H1 (cell line): ENCODE measurements around the gene C1GALT1. TPM values are rescaled to one million over a fixed set of nuclear protein-coding genes. Genes with fewer than 3 reads are reported as not detected.

Experiments
- CTCF ChIA-PET: fragments of 300-600 bp; sonication (Branson Sonifier 250); formaldehyde crosslinking; loops from one replicate; lab custom pipeline; 2021; ENCODE audit not compliant: partially characterized antibody; lab: Charles Lee
- POLR2A ChIA-PET: fragments of 300-600 bp; sonication (Branson Sonifier 250); formaldehyde crosslinking; loops from one replicate; lab custom pipeline; 2021; ENCODE audit warnings: inconsistent platforms; ENCODE audit not compliant: partially characterized antibody; lab: Charles Lee
- DNase-seq, 2 experiments: peaks; one replicate each; pipeline versions ENCODE4 v3.0.0 to v3.0.0-alpha.2; 2010 to 2022; ENCODE audit warnings: low spot score in 2 of 2, low read depth in 1 of 2, mixed read lengths in 1 of 2
- FAIRE-seq: peaks from 2 replicates; lab custom pipeline; 2011; peaks lifted over from hg19 to GRCh38; lab: Jason Lieb, UNC
- H2AFZ ChIP-seq: 2 replicates; pipeline ENCODE4 v1.8.1; 2012; ENCODE audit warnings: low read length, inconsistent platforms
- H2AK5ac ChIP-seq: 2 replicates; pipeline ENCODE4 v1.6.1; 2013; ENCODE audit warnings: low read depth, low read length
- H2BK120ac ChIP-seq: replicated peaks from 2 replicates; pipeline ENCODE3; 2013; ENCODE audit warnings: low read depth, low read length, inconsistent platforms
- H2BK12ac ChIP-seq: 2 replicates; pipeline ENCODE4 v1.6.1; 2013; ENCODE audit warnings: low read depth, low read length
- H2BK15ac ChIP-seq: 2 replicates; pipeline ENCODE4 v1.6.1; 2013; ENCODE audit warnings: low read length
- H2BK20ac ChIP-seq: 2 replicates; pipeline ENCODE4 v1.6.1; 2013; ENCODE audit warnings: low read length
- H2BK5ac ChIP-seq: 2 replicates; pipeline ENCODE4 v1.6.1; 2013; ENCODE audit warnings: low read depth, low read length
- H3K14ac ChIP-seq: 2 replicates; pipeline ENCODE4 v1.6.1; 2013; ENCODE audit warnings: inconsistent platforms; ENCODE audit not compliant: insufficient read length
- H3K18ac ChIP-seq: 2 replicates; pipeline ENCODE4 v1.6.1; 2013; ENCODE audit warnings: low read length; ENCODE audit errors: extremely low read depth
- H3K23ac ChIP-seq: 2 replicates; pipeline ENCODE4 v1.6.1; 2013; ENCODE audit warnings: inconsistent platforms; ENCODE audit not compliant: insufficient read length
- H3K23me2 ChIP-seq: 2 replicates; pipeline ENCODE4 v1.6.1; 2013; ENCODE audit warnings: low read depth, low read length
- H3K27ac ChIP-seq: 2 replicates; pipeline ENCODE4 v1.6.1; 2011; ENCODE audit warnings: low read depth, low read length, inconsistent platforms
- H3K27me3 ChIP-seq, 4 experiments: replicated peaks in 1 of 4; 1 replicate in 1 of 4; 2 replicates in 3 of 4; pipeline versions ENCODE4 v1.6.1 to v1.8.1; 2011 to 2013; ENCODE audit warnings: low read length in 3 of 4, mild to moderate bottlenecking in 3 of 4, inconsistent platforms in 2 of 4, mixed read lengths in 2 of 4, moderate library complexity in 1 of 4; ENCODE audit not compliant: control insufficient read depth in 3 of 4, insufficient read depth in 3 of 4; ENCODE audit errors: extremely low read depth in 1 of 4
- H3K36me3 ChIP-seq, 4 experiments: 2 replicates each; pipeline versions ENCODE4 v1.6.1 to v1.8.1; 2011 to 2013; ENCODE audit warnings: mild to moderate bottlenecking in 4 of 4, low read length in 3 of 4, moderate library complexity in 2 of 4, control low read depth in 1 of 4, inconsistent platforms in 1 of 4; ENCODE audit not compliant: insufficient read depth in 4 of 4, control insufficient read depth in 2 of 4
- H3K4ac ChIP-seq: replicated peaks from 2 replicates; pipeline ENCODE3; 2013; ENCODE audit warnings: low read length, low read depth, mixed read lengths, inconsistent platforms; ENCODE audit not compliant: insufficient read length
- H3K4me1 ChIP-seq, 4 experiments: replicated peaks in 1 of 4; 1 replicate in 1 of 4; 2 replicates in 3 of 4; pipeline versions ENCODE4 v1.6.1 to v1.8.1; 2011 to 2013; ENCODE audit warnings: low read length in 3 of 4, inconsistent platforms in 2 of 4, mixed read lengths in 1 of 4; ENCODE audit not compliant: insufficient read depth in 4 of 4, control insufficient read depth in 3 of 4
- H3K4me2 ChIP-seq, 2 experiments: 2 replicates each; pipeline versions ENCODE4 v1.6.1 to v1.8.1; 2011 to 2013; ENCODE audit warnings: low read depth in 2 of 2, low read length in 2 of 2, control low read depth in 1 of 2, inconsistent platforms in 1 of 2, mild to moderate bottlenecking in 1 of 2; ENCODE audit not compliant: insufficient read depth in 1 of 2
- H3K4me3 ChIP-seq, 4 experiments: fragments of 200-600, 300-600 bp in 1 of 4; sonication (generic), shearing (Covaris generic), sonication (Bioruptor Twin) in 1 of 4; 2 replicates each; pipeline versions ENCODE4 v1.5.1 to v1.8.1; 2011 to 2016; ENCODE audit warnings: low read length in 4 of 4, low read depth in 3 of 4, control low read depth in 2 of 4, inconsistent platforms in 2 of 4, mild to moderate bottlenecking in 2 of 4, mixed read lengths in 1 of 4, moderate library complexity in 1 of 4; ENCODE audit not compliant: insufficient read depth in 2 of 4; ENCODE audit errors: extremely low read depth in 1 of 4
- H3K56ac ChIP-seq: replicated peaks from 2 replicates; pipeline ENCODE3; 2013; ENCODE audit warnings: low read depth, mild to moderate bottlenecking, mixed read lengths, low read length, inconsistent platforms; ENCODE audit not compliant: insufficient read length
- H3K79me1 ChIP-seq: 2 replicates; pipeline ENCODE4 v1.6.1; 2013; ENCODE audit warnings: low read depth, low read length, control low read depth
- H3K79me2 ChIP-seq, 2 experiments: 2 replicates each; pipeline versions ENCODE4 v1.6.1 to v1.8.1; 2012 to 2013; ENCODE audit warnings: low read length in 2 of 2, mild to moderate bottlenecking in 2 of 2, inconsistent platforms in 1 of 2; ENCODE audit not compliant: insufficient read depth in 2 of 2, control insufficient read depth in 1 of 2
- H3K9ac ChIP-seq, 4 experiments: replicated peaks in 1 of 4; 1 replicate in 1 of 4; 2 replicates in 3 of 4; pipeline versions ENCODE4 v1.6.1 to v1.8.1; 2011 to 2013; ENCODE audit warnings: low read depth in 3 of 4, low read length in 3 of 4, control low read depth in 2 of 4, mild to moderate bottlenecking in 2 of 4, moderate library complexity in 2 of 4, inconsistent platforms in 1 of 4; ENCODE audit errors: extremely low read depth in 1 of 4
- H3K9me3 ChIP-seq, 2 experiments: 2 replicates each; pipeline versions ENCODE4 v1.6.1 to v1.8.1; 2012 to 2013; ENCODE audit warnings: mild to moderate bottlenecking in 2 of 2, moderate library complexity in 2 of 2, control low read depth in 1 of 2, inconsistent platforms in 1 of 2, low read depth in 1 of 2, low read length in 1 of 2, mixed read lengths in 1 of 2; ENCODE audit not compliant: insufficient read depth in 2 of 2
- H4K20me1 ChIP-seq, 2 experiments: replicated peaks in 1 of 2; 2 replicates each; pipeline versions ENCODE3 to v1.8.1; 2011 to 2013; ENCODE audit warnings: inconsistent platforms in 2 of 2, low read length in 2 of 2, mild to moderate bottlenecking in 1 of 2; ENCODE audit not compliant: insufficient read depth in 2 of 2, control insufficient read depth in 1 of 2
- H4K5ac ChIP-seq: 2 replicates; pipeline ENCODE4 v1.6.1; 2013; ENCODE audit warnings: low read length, low read depth, mixed read lengths, inconsistent platforms; ENCODE audit not compliant: insufficient read length
- H4K8ac ChIP-seq: 2 replicates; pipeline ENCODE4 v1.8.0; 2013; ENCODE audit warnings: mild to moderate bottlenecking, moderate library complexity, low read length, inconsistent platforms; ENCODE audit not compliant: insufficient read depth; ENCODE audit errors: extremely low read depth
- H4K91ac ChIP-seq: replicated peaks from 2 replicates; pipeline ENCODE3; 2013; ENCODE audit warnings: low read length, mixed read lengths, inconsistent platforms; ENCODE audit not compliant: insufficient read length
- BACH1 ChIP-seq: IDR thresholded peaks from 2 replicates; pipeline ENCODE4 v1.6.1; 2012; ENCODE audit warnings: low read length, improper control_type of control experiment
- BCL11A ChIP-seq, 2 experiments: IDR thresholded peaks; one replicate each; pipeline ENCODE4 v1.6.1; 2011; ENCODE audit warnings: low read depth in 2 of 2, low read length in 2 of 2, mild to moderate bottlenecking in 2 of 2
- EGR1 ChIP-seq: IDR thresholded peaks from 2 replicates; pipeline ENCODE4 v1.6.1; 2011; ENCODE audit warnings: low read depth, low read length, borderline replicate concordance
- EZH2 ChIP-seq: fragments of 200-600 bp; sonication (generic); IDR thresholded peaks from 2 replicates; pipeline ENCODE4 v1.7.1; 2012; ENCODE audit warnings: low read depth, mild to moderate bottlenecking, moderate library complexity, low read length, inconsistent platforms; ENCODE audit not compliant: severe bottlenecking
- GABPA ChIP-seq: IDR thresholded peaks from 2 replicates; pipeline ENCODE4 v1.6.1; 2011; ENCODE audit warnings: mild to moderate bottlenecking, low read length, moderate library complexity, borderline replicate concordance; ENCODE audit not compliant: insufficient read depth
- JUN ChIP-seq: IDR thresholded peaks from 2 replicates; pipeline ENCODE4 v1.6.1; 2011; ENCODE audit warnings: low read depth, mild to moderate bottlenecking, improper control_type of control experiment, low read length
- NRF1 ChIP-seq: IDR thresholded peaks from 2 replicates; pipeline ENCODE4 v1.6.1; 2011; ENCODE audit warnings: mild to moderate bottlenecking, low read depth, low read length, improper control_type of control experiment
- POLR2A ChIP-seq, 2 experiments: IDR thresholded peaks; 1 replicate in 1 of 2; 2 replicates in 1 of 2; pipeline ENCODE4 v1.6.1; 2011; ENCODE audit warnings: low read depth in 2 of 2, low read length in 2 of 2, mild to moderate bottlenecking in 2 of 2; ENCODE audit errors: control extremely low read depth in 1 of 2
- SP2 ChIP-seq: IDR thresholded peaks from 2 replicates; pipeline ENCODE4 v1.6.1; 2012; ENCODE audit warnings: mild to moderate bottlenecking, low read length, inconsistent platforms
- SP4 ChIP-seq: IDR thresholded peaks from 2 replicates; pipeline ENCODE4 v1.6.1; 2012; ENCODE audit warnings: low read length, inconsistent platforms
- TAF7 ChIP-seq: optimal IDR thresholded peaks from 2 replicates; pipeline ENCODE3; 2011; ENCODE audit warnings: low read depth, mild to moderate bottlenecking, inconsistent platforms, low read length, moderate library complexity, borderline replicate concordance
- WGBS, 2 experiments: shearing (Covaris generic) in 1 of 2; methylation state at CpG; one replicate each; pipeline versions ENCODE4 v1.1.6 to v1.1.7; 2013 to 2015; ENCODE audit warnings: low lambda C conversion rate in 2 of 2, mixed read lengths in 2 of 2, inconsistent platforms in 1 of 2, low coverage in 1 of 2, missing lambda C conversion rate in 1 of 2; ENCODE audit not compliant: insufficient replicate concordance in 2 of 2, insufficient coverage in 1 of 2, insufficient read length in 1 of 2; ENCODE audit errors: extremely low coverage in 1 of 2, missing lambda C conversion rate in 1 of 2; 5-methylcytosine and 5-hydroxymethylcytosine counted together
- polyA plus RNA-seq, 7 experiments: library from polyadenylated mRNA; depleted of rRNA in 3 of 7; stranded (reverse) in 5 of 7; unstranded in 2 of 7; fragments of >200 nt in 5 of 7; fragments of 200-250 nt in 2 of 7; gene quantifications; 1 replicate in 5 of 7; 2 replicates in 1 of 7; 4 replicates in 1 of 7; pipeline versions ENCODE4 v1.2.1 to v1.2.3, GENCODE V29; 2011 to 2013; ENCODE audit warnings: missing spikeins in 2 of 7, mixed read lengths in 2 of 7
- total RNA-seq: library from RNA; stranded (reverse); fragmentation: NEBNext Ultra II Directional; extraction: Animal tissue kit (Norgen Biotek cat#: 25700); gene quantifications from 2 replicates; pipeline ENCODE4 v1.2.1, GENCODE V29; 2021
- TF ChIP-seq, protein P1 (sequence below): IDR thresholded peaks from 2 replicates; pipeline ENCODE4 v1.6.1; 2011; ENCODE audit warnings: low read depth, mild to moderate bottlenecking, low read length; ENCODE audit not compliant: insufficient read depth
- TF ChIP-seq, protein P2 (sequence below): IDR thresholded peaks from 2 replicates; pipeline ENCODE4 v1.6.1; 2012; ENCODE audit warnings: inconsistent platforms

The C1GALT1 gene
- total and polyA plus RNA-seq, 2 of the 8 experiments (the other 6 are each of a cell fraction or from before 2014, with no cell fraction given) = 18.7 to 94.2 TPM

DNA sequence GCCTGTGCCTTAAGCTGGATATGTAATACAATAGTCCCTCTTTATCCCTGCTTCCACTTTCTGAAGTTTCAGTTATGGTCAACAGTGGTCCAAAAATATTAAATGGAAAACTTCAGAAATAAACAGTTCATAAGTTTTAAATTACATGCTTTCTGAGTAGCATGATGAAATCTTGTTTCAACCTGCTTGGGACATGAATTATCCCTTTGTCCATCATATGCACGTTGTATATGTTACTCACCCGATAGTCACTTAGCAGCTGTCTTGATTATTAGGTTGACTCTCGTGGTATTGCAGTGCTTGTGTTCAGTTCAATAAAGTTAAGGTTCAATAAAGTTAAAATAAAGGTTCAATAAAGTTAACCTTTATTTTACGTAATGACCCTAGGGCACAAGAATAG lies 25.5 kb downstream of the C1GALT1 start:
- H4K5ac ChIP-seq = no peak overlapping the region
- peaks cover 0 to 2% of the 10 kb centered on the region in 2 experiments for H4K20me1 ChIP-seq
- peak overlapping the region in 1 of 2 experiments; percentile 68; a peak in 2 of 4 replicates for H3K4me2 ChIP-seq
- H3K27ac ChIP-seq = no peak overlapping the region
- H3K23me2 ChIP-seq = peaks cover 8% of the 10 kb centered on the region
- no peak overlapping the region for H3K4ac ChIP-seq
- no peak overlapping the region for H2AFZ ChIP-seq
- peak overlapping the region; percentile 90 for H2BK120ac ChIP-seq
- CTCF ChIA-PET = no interaction called here
- H3K27me3 ChIP-seq = no peaks in the 10 kb centered on the region
- FAIRE-seq (peak; percentile 19), DNase-seq (no peak)
- TF ChIP-seq EGR1 = no peak
- TF ChIP-seq TAF7 = no peak
- no peak for TF ChIP-seq SP2
- TF ChIP-seq EZH2 = no peak
- TF ChIP-seq JUN = no peak
- TF ChIP-seq NRF1 = no peak
- TF ChIP-seq BCL11A (IDR thresholded peaks at IDR 0.05; ENCODE audit: low read depth in 2 of 2, low read length in 2 of 2) = no peak
- TF ChIP-seq, protein P1, sequence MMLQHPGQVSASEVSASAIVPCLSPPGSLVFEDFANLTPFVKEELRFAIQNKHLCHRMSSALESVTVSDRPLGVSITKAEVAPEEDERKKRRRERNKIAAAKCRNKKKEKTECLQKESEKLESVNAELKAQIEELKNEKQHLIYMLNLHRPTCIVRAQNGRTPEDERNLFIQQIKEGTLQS = no peak
- no peak for TF ChIP-seq SP4
- TF ChIP-seq, protein P2, sequence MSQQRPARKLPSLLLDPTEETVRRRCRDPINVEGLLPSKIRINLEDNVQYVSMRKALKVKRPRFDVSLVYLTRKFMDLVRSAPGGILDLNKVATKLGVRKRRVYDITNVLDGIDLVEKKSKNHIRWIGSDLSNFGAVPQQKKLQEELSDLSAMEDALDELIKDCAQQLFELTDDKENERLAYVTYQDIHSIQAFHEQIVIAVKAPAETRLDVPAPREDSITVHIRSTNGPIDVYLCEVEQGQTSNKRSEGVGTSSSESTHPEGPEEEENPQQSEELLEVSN = no peak
- no peak for TF ChIP-seq BACH1
- TF ChIP-seq GABPA = no peak
- no peak for TF ChIP-seq POLR2A (IDR thresholded peaks at IDR 0.05; ENCODE audit: control extremely low read depth in 1 of 2, low read depth in 2 of 2, low read length in 2 of 2)
- H3K4me3 ChIP-seq = peak overlapping the region in 1 of 4 experiments; percentile 37; a peak in 1 of 8 replicates
- no peak overlapping the region for H2AK5ac ChIP-seq
- H4K91ac ChIP-seq = peak overlapping the region; percentile 80
- H2BK20ac ChIP-seq = peak overlapping the region; percentile 72; the same call in 1 of the 2 replicates
- H2BK5ac ChIP-seq = no peak overlapping the region
- no peak overlapping the region for H3K14ac ChIP-seq
- H3K18ac ChIP-seq = peak overlapping the region; percentile 88; the same call in 1 of the 2 replicates
- H3K9me3 ChIP-seq = no peaks in the 10 kb centered on the region
- no peak overlapping the region for H3K9ac ChIP-seq
- POLR2A ChIA-PET = interaction anchor here (0.8 to 5.4 kb wide), 3 partner anchors 13 to 24 kb away, joined by 4 to 55 read pairs (median 5); partner anchors contain the start of gene C1GALT1
- peaks cover 19 to 88% of the 10 kb centered on the region in 2 experiments; a peak in 3 of 4 replicates for H3K79me2 ChIP-seq
- WGBS, 2 experiments = 89% methylated on average over 4 of the region's 4 CpGs; no CpG with 5 or more reads in 1 of the 2 experiments
- no peak overlapping the region; the same call in 1 of the 2 replicates for H2BK12ac ChIP-seq
- no peak overlapping the region for H2BK15ac ChIP-seq
- H4K8ac ChIP-seq = no peak overlapping the region
- no peak overlapping the region for H3K23ac ChIP-seq
- H3K56ac ChIP-seq = no peak overlapping the region
- H3K36me3 ChIP-seq = peaks cover 0 to 5% (median 0%) of the 10 kb centered on the region in 4 experiments; a peak in 1 of 8 replicates
- peaks cover 18 to 48% (median 25%) of the 10 kb centered on the region in 4 experiments for H3K4me1 ChIP-seq
- H3K79me1 ChIP-seq = peaks cover 5% of the 10 kb centered on the region; the same call in 1 of the 2 replicates
